ENCODE results near the gene AKR1C2.
"Not testable (repeated sequence)": the region's sequence is repeated elsewhere in the genome, so short reads cannot be mapped to it uniquely, and the experiment has no call there.

Gene AKR1C2

DNA sequence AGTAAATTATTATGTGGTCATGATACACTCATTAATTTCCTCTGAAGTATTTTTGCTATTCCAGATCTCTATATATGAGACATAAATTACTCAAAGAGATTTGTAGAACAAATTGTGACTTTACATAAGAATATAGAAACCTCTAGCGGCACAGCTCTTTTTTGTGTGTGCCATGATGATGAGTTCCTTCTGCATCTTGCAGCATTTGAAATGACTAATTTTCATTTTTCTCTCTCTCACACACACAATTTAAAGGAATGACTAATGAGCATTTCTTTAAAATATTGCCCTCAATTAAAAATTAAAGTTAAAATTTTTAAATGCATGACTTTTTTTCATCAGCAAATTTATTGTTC is 351 bp upstream of the AKR1C2 start:
- H3K9ac ChIP-seq (ENCODE audit: low read length); H3K27ac ChIP-seq (ENCODE audit: low read length); H3K36me3 ChIP-seq (ENCODE audit: control insufficient read depth, low read depth, low read length); H3K9me3 ChIP-seq (ENCODE audit: control insufficient read depth, low read depth, low read length); H3K4me3 ChIP-seq (ENCODE audit: low read length); H3K4me1 ChIP-seq (ENCODE audit: control insufficient read depth, low read depth, low read length); H3K27me3 ChIP-seq (ENCODE audit: control insufficient read depth, insufficient read depth, low read length): not testable (repeated sequence)

DNA sequence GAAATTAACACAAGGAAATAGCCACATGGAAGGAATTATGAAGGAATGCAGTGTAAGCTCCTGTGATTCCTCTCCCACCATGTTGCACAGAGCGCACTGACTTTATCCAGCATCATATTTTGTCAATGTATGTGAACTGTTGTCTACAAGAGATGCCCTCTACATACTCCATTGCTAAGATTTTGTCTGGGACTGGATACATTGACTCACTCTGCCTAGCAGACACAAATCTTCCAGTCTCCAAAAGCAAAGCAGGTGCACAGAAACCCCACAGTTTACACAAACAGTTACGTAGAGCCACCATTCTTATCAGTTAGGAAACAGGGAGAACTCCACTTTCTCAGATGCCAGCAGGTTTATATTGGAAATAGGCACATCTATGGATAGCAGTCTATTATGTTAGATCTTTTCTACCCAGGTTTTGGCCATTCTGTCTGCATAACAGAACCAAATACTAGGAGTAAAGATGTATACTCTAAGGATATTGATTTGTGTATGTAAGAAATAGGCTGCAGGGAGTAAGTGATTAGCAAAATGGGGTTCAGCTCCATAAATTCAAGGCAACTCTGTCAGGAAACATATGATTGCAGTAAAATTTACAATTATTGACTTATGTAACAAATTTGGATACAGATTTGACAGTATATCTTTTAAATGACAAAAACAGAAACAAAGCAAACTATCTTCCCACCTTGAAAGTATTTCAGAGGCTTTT is 1.5 kb downstream of the AKR1C2 start:
- Histone ChIP-seq H3K4me3 (ENCODE audit: low read length) (no peak overlapping the region), H3K27me3 (ENCODE audit: control insufficient read depth, insufficient read depth, low read length) (no peaks in the 10 kb centered on the region), H3K9ac (ENCODE audit: low read length) (no peak overlapping the region), H3K36me3 (ENCODE audit: control insufficient read depth, low read depth, low read length) (no peaks in the 10 kb centered on the region), H3K4me1 (ENCODE audit: control insufficient read depth, low read depth, low read length) (no peaks in the 10 kb centered on the region), H3K27ac (ENCODE audit: low read length) (no peak overlapping the region), H3K9me3 (ENCODE audit: control insufficient read depth, low read depth, low read length) (no peaks in the 10 kb centered on the region)

DNA sequence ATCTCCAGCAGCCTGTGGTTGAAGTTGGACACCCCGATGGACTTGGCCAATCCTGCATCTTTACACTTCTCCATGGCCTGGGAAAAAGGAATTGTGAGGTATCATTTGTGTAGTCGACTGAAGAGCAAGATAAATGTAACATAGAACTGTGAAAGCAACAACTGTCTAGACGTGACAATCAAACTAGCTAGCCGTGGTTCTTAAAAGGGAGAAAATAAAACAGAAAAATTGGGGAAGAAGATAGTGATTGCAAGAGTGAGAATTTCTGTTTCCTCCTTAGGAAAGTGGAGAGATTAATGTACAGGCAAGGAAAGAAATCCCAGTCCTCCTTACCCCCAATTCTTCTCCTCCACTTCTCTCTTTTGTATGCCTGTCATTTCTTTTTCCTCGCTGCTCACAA is 5.0 kb downstream of the AKR1C2 start:
- no peaks in the 10 kb centered on the region for H3K36me3 ChIP-seq (ENCODE audit: control insufficient read depth, low read depth, low read length)
- no peak overlapping the region for H3K4me3 ChIP-seq (ENCODE audit: low read length)
- H3K9me3 ChIP-seq (ENCODE audit: control insufficient read depth, low read depth, low read length) = no peaks in the 10 kb centered on the region
- no peaks in the 10 kb centered on the region for H3K27me3 ChIP-seq (ENCODE audit: control insufficient read depth, insufficient read depth, low read length)
- H3K9ac ChIP-seq (ENCODE audit: low read length) = no peak overlapping the region
- H3K4me1 ChIP-seq (ENCODE audit: control insufficient read depth, low read depth, low read length) = no peaks in the 10 kb centered on the region
- no peak overlapping the region for H3K27ac ChIP-seq (ENCODE audit: low read length)

DNA sequence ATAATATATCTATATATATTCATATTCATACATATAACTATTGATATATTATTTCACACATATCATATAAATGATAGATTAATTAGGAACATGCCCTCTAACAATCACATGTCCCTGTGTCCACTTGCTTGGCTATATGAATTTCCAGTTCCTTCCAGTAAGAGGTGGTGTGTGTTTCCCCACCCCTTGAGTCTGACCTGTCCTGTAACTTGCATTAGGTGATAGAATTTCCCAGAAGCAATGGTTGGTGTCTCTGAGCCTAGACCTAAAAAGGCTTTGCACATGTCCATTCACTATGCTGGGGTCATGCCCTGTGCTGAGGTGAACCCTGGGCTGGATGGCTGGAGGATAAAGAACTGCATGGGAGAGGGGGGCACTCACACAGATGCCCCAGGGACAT is 9.4 kb downstream of the AKR1C2 start:
- H3K36me3 ChIP-seq (ENCODE audit: control insufficient read depth, low read depth, low read length); H3K27me3 ChIP-seq (ENCODE audit: control insufficient read depth, insufficient read depth, low read length); H3K4me3 ChIP-seq (ENCODE audit: low read length); H3K9ac ChIP-seq (ENCODE audit: low read length); H3K4me1 ChIP-seq (ENCODE audit: control insufficient read depth, low read depth, low read length); H3K9me3 ChIP-seq (ENCODE audit: control insufficient read depth, low read depth, low read length); H3K27ac ChIP-seq (ENCODE audit: low read length): not testable (repeated sequence)

DNA sequence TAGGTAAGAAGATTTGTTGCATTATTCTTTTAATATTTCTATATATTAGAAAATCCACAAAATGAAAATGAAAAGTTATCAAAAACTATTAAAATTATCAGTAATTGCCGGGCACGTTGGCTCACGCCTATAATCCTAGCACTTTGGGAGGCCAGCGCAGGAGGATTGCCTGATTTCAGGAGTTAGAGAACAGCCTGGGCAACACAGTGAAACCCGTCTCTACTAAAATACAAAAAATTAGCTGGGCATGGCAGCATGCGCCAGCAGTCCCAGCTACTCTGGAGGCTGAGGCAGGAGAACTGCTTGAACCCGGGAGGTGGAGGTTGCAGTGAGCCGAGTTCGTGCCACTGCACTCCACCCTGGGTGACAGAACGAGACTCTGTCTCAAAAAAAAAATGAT is 11.1 kb downstream of the AKR1C2 start:
- not testable (repeated sequence) for H3K27ac ChIP-seq (ENCODE audit: low read length); H3K36me3 ChIP-seq (ENCODE audit: control insufficient read depth, low read depth, low read length); H3K4me3 ChIP-seq (ENCODE audit: low read length); H3K27me3 ChIP-seq (ENCODE audit: control insufficient read depth, insufficient read depth, low read length); H3K9me3 ChIP-seq (ENCODE audit: control insufficient read depth, low read depth, low read length); H3K4me1 ChIP-seq (ENCODE audit: control insufficient read depth, low read depth, low read length); H3K9ac ChIP-seq (ENCODE audit: low read length)

DNA sequence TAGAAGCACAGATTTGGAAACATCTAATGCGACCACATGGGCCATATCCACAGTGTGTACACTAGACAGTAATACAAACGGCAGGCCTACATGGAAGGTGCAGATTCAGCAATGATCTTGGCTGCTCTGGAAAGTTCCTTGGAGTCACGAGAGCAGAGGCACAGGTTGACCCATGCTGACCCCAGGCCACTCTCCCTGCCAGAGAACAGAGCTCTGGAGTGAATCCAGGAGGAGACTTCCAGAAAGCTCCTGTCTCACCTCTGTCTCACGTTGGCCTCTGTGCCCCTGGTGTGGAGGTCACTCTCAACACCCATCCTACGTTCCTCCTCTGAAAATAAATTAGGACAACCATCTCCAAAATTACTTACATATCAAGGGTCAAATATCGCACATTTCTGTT is 12.2 kb downstream of the AKR1C2 start:
- not testable (repeated sequence) for H3K9me3 ChIP-seq (ENCODE audit: control insufficient read depth, low read depth, low read length); H3K4me3 ChIP-seq (ENCODE audit: low read length); H3K4me1 ChIP-seq (ENCODE audit: control insufficient read depth, low read depth, low read length); H3K27me3 ChIP-seq (ENCODE audit: control insufficient read depth, insufficient read depth, low read length); H3K9ac ChIP-seq (ENCODE audit: low read length); H3K36me3 ChIP-seq (ENCODE audit: control insufficient read depth, low read depth, low read length); H3K27ac ChIP-seq (ENCODE audit: low read length)

DNA sequence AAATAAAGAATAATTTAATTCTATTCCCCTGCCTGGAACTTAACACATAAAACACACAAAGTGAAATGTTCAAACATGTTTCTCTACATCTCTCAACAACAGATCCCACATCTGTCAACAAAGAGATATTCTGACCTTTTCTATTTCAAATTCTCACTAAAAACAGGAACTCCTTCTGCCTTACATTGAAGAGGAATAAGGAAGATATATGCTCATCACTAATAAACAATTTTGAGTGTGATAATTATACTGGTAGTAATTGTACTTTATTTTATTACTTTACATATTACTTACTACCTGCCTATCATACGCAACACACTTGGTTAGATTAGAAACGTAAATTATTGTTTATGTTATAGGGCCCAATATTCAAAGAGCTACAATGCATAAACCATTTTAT is 13.4 kb downstream of the AKR1C2 start:
- Histone ChIP-seq H3K9me3 (ENCODE audit: control insufficient read depth, low read depth, low read length) (no peaks in the 10 kb centered on the region), H3K4me3 (ENCODE audit: low read length) (no peak overlapping the region), H3K27me3 (ENCODE audit: control insufficient read depth, insufficient read depth, low read length) (no peaks in the 10 kb centered on the region), H3K9ac (ENCODE audit: low read length) (no peak overlapping the region), H3K36me3 (ENCODE audit: control insufficient read depth, low read depth, low read length) (no peaks in the 10 kb centered on the region), H3K27ac (ENCODE audit: low read length) (no peak overlapping the region), H3K4me1 (ENCODE audit: control insufficient read depth, low read depth, low read length) (no peaks in the 10 kb centered on the region)

DNA sequence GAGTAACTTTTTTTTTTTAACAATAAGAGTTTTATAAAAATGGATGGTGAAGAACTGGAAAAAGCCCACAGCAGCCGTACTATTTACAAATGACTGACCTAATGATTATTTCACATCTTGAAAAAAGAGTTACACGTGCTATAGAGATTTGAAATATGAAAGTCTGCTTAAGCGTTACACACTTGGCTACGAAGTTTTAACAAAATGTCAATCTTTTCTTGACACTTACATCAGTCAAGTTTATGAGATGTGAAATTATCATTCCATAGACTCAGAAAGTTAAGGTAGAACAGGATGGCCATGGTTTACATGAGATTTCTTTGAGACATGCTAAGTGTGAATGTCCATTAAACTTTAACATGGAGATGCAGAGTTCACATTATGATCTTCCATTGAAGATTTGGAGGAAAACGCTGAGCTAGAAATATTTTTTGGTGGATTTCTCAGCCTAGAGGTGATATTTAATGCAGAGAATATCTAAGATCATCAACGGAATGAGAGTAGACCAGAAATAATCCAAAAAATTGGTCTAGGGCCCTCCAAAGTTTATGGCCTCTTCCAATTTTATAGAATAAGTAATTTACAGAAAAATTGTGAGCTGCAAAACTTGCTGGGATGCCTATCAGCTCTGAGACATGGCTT is 15.5 kb downstream of the AKR1C2 start:
- not testable (repeated sequence) for H3K36me3 ChIP-seq (ENCODE audit: control insufficient read depth, low read depth, low read length); H3K9me3 ChIP-seq (ENCODE audit: control insufficient read depth, low read depth, low read length); H3K27ac ChIP-seq (ENCODE audit: low read length); H3K4me3 ChIP-seq (ENCODE audit: low read length); H3K27me3 ChIP-seq (ENCODE audit: control insufficient read depth, insufficient read depth, low read length); H3K9ac ChIP-seq (ENCODE audit: low read length); H3K4me1 ChIP-seq (ENCODE audit: control insufficient read depth, low read depth, low read length)

DNA sequence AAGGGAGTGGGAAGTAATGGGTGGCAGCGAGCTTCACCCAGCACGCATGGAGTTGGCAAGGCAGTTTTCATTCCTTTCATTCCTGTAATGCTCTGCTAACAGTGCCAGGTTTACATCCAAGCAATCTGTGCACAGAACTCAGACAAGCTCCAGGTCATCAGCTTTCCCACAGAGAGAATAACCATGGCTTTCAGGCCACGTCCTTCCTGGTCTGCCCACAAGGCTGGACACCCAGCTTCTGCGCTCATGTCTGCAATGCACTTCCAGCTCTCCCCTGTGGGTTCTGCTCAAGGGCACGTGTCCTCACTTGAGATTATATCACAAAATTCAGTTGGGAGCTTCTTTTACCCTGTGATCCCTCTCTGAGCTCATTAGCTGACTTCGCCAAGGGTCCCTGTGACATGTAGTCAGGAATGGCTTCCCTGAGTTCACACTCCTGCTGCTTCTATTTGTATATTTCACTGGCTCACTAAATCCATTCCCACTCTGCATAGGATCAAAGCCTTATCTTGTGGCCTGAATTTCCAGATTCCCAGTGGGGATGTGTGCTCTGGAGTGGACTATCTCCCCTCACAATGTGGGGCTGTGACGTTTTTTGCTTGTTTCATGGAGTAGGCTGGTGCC is 18.6 kb downstream of the AKR1C2 start:
- H3K36me3 ChIP-seq (ENCODE audit: control insufficient read depth, low read depth, low read length) = no peaks in the 10 kb centered on the region
- no peaks in the 10 kb centered on the region for H3K4me1 ChIP-seq (ENCODE audit: control insufficient read depth, low read depth, low read length)
- no peaks in the 10 kb centered on the region for H3K9me3 ChIP-seq (ENCODE audit: control insufficient read depth, low read depth, low read length)
- no peak overlapping the region for H3K9ac ChIP-seq (ENCODE audit: low read length)
- H3K27ac ChIP-seq (ENCODE audit: low read length) = no peak overlapping the region
- H3K4me3 ChIP-seq (ENCODE audit: low read length) = no peak overlapping the region
- no peaks in the 10 kb centered on the region for H3K27me3 ChIP-seq (ENCODE audit: control insufficient read depth, insufficient read depth, low read length)

DNA sequence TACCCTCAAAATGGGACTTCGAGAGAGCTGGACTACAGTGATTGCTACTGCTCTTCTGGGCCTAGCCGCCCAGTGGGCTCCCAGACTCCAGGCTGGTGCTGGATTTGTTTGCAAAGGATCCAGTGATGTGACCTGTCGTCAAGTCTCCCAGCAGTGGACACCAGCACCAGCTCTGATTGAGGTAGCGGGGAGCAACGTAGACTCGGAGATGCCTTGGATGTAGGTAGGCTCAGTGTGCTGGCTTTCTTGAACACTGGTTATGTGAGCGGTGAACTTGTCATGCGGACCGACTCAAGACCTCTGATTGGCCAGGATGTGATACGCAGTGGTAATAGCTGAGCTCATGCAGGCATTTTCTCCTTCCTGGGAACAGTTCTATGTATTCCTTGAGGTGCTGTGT is 19.4 kb downstream of the AKR1C2 start:
- H3K36me3 ChIP-seq (ENCODE audit: control insufficient read depth, low read depth, low read length) = no peaks in the 10 kb centered on the region
- H3K4me3 ChIP-seq (ENCODE audit: low read length) = no peak overlapping the region
- H3K9ac ChIP-seq (ENCODE audit: low read length) = no peak overlapping the region
- no peaks in the 10 kb centered on the region for H3K27me3 ChIP-seq (ENCODE audit: control insufficient read depth, insufficient read depth, low read length)
- H3K27ac ChIP-seq (ENCODE audit: low read length) = no peak overlapping the region
- H3K9me3 ChIP-seq (ENCODE audit: control insufficient read depth, low read depth, low read length) = no peaks in the 10 kb centered on the region
- no peaks in the 10 kb centered on the region for H3K4me1 ChIP-seq (ENCODE audit: control insufficient read depth, low read depth, low read length)

DNA sequence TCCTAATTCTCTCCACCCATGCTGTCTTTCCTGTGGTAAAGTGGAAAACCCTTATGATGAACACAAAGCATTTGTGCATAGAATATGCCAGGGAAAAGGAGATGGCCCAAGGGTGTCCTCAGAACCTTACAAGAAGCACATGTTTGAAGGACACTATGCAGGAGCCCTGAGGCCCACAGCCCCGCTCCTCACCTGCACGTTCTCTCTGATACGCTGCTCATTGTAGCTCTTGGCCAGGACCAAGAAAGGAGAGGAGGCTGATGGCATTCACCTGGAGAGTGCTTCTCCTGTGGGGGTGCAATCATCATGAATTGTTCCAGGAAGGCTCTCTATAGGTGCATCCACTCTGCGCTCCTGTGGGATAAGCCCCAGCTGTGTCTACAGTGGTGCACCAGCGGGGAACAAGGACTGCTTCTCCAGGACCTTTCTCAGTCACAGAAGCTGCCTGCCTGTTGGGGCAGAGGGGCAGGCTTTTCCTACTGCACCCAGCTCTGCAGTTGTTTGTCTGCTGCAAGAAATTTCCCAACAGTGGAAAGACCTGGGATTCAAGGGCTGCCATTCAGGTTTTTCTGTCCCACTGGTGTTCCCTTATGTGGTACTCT is 19.9 kb downstream of the AKR1C2 start:
- no peaks in the 10 kb centered on the region for H3K4me1 ChIP-seq (ENCODE audit: control insufficient read depth, low read depth, low read length)
- H3K36me3 ChIP-seq (ENCODE audit: control insufficient read depth, low read depth, low read length) = no peaks in the 10 kb centered on the region
- H3K4me3 ChIP-seq (ENCODE audit: low read length) = no peak overlapping the region
- no peaks in the 10 kb centered on the region for H3K27me3 ChIP-seq (ENCODE audit: control insufficient read depth, insufficient read depth, low read length)
- no peak overlapping the region for H3K27ac ChIP-seq (ENCODE audit: low read length)
- H3K9me3 ChIP-seq (ENCODE audit: control insufficient read depth, low read depth, low read length) = no peaks in the 10 kb centered on the region
- H3K9ac ChIP-seq (ENCODE audit: low read length) = no peak overlapping the region

DNA sequence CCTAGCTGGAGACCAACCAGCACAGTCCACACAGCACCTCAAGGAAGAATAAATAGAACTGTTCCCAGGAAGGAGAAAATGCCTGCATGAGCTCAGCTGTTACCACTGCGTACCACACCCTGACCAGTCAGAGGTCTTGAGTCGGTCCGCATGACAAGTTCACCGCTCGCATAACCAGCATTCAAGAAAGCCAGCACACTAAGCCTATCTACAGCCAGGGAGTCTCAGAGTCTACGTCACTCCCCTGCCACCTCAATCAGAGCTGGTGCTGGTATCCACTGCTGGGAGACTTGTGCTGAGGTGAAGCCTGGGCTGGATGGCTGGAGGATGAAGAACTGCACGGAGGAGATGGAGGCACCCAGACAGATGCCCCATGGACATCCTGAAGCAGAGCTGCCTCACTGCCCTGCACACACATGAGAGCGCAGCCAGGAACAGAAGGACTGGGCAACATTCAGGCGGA is 20.9 kb downstream of the AKR1C2 start:
- H3K27ac ChIP-seq (ENCODE audit: low read length) = no peak overlapping the region
- H3K4me3 ChIP-seq (ENCODE audit: low read length) = no peak overlapping the region
- H3K36me3 ChIP-seq (ENCODE audit: control insufficient read depth, low read depth, low read length) = no peaks in the 10 kb centered on the region
- no peak overlapping the region for H3K9ac ChIP-seq (ENCODE audit: low read length)
- H3K27me3 ChIP-seq (ENCODE audit: control insufficient read depth, insufficient read depth, low read length) = no peaks in the 10 kb centered on the region
- no peaks in the 10 kb centered on the region for H3K4me1 ChIP-seq (ENCODE audit: control insufficient read depth, low read depth, low read length)
- H3K9me3 ChIP-seq (ENCODE audit: control insufficient read depth, low read depth, low read length) = no peaks in the 10 kb centered on the region

Data from iPS-18a (cell line).